GM21360 (cell line): ENCODE data around the gene HRCT1.
"Not testable (repeated sequence)": the region's sequence is repeated elsewhere in the genome, so short reads cannot be mapped to it uniquely, and the experiment has no call there.

ENCODE experiments used
- ATAC-seq: cut with Tn5 transposase; IDR thresholded peaks from one replicate; pipeline ENCODE4 v1.9.1; 2021; ENCODE audit warnings: mild to moderate bottlenecking, moderate library complexity; ENCODE audit not compliant: unreplicated experiment

The HRCT1 gene

GRCh38 chr9:35905912-35906679, at the start of gene HRCT1:
TSS of gene HRCT1 (plus strand) at chr9:35906202. CDS start at chr9:35906288, 86 bp downstream.
- no peak for ATAC-seq

- ATAC-seq = no peak
Observed at GRCh38 chr9:35856206-35856605, 49.8 kb upstream of the HRCT1 start.

DNA sequence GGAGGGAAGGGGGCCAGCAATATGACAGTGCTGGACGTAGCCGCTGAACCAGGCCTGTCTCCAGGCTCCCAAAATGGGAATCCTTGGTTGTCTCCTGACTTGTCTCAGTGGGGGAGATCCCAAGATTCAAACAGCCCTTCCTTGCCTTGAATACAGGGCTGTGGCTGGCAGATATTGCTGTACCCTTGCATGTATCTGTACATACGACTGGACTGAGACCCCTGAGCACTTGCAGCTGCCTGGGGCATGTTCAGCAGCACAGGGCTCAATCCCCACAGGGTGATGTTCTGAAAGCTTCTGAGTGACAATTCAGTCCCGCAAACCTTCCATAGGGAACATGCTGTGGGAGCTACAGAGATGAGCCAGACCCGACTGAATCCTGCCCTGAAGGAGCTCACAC, 49.1 kb upstream of the HRCT1 start:
- ATAC-seq = no peak

GRCh38 chr9:35858458-35858857, 47.5 kb upstream of the HRCT1 start:
- no peak for ATAC-seq

DNA sequence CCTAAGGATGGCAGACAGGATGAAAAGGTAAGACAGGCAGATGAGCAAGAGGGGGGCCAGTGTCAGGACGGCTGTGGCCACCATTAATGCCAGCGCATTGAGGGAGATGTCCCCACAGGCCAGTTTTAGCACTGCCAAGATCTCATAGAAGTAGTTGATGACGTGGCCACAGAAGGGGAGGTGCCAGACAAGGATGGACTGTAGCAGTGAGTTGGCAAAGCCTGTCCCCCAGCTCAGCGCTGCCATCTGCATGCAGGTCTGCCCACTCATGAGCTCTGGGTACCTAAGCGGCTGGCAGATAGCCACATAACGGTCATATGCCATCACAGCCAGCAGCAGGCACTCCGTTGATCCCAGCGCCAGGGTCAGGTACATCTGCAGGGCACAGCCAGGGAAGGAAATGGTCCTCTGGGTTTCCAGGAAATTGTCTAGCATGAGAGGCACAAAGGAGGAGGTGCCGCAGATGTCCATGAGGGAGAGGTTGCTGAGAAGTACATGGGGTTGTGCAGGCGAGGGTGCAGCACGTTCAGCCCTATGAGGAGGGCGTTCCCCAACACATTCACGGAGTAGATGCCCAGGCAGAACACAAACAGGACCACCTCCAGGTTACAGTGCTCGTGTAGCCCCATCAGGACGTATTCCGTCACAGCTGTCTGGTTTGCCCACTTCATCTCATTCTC, 46.6 kb upstream of the HRCT1 start:
- no peak for ATAC-seq

DNA sequence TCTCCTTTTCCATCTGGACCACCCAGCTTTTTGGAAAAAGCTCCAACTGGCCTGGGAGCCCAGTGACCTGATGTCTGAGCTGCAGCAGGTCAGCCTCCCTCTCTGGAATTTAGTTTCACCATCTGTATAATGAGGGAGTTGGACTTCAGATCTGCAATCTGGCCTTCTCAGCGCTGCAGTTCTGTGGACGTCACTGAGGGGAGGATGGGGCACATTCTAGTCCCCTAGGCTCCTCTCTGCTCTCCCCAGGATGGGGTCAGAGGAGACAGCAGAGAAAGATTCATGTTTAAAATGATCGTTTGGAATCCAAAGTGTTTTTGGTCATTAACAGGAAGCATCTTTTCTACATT, 46.0 kb upstream of the HRCT1 start:
- ATAC-seq = no peak

DNA sequence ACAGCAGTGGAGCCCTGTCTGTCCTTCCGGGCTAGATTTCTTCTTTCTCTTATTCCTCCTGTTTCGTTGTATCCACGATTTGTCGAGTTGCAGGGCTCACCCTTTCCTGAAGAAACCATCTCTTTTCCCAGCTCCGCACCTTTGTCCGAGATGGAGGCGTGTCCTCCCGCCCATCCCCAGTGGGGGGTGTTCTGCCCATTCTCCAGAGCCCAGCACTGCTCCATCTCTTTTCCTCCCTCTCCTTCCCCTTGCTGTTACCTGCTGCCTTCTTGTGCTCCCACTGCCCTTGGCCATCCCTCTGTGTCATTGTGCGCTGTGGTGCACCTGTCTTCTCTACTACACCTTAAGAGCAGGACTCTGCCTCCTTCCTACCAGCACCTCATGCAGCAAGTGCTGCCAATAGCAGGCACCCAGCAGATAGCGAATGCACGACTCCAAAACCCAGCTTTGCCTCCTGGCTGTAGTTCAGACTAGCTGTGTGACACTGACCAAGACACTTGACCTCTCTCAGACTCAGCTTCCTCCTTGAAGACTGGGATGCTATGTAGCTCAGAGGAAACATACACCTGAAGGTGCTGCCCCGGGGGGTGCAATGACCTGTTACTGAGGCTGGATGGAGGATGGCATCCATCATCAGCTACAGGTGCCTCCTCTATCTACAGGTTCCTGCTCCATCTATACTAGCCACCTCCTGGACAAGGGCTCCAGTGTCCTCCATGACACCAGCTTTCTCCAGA, 44.7 kb upstream of the HRCT1 start:
- ATAC-seq = no peak

- ATAC-seq = no peak
Observed at GRCh38 chr9:35862328-35862727, 43.7 kb upstream of the HRCT1 start.

GRCh38 chr9:35863583-35863982, 42.4 kb upstream of the HRCT1 start:
- no peak for ATAC-seq

GRCh38 chr9:35864695-35865255, 41.2 kb upstream of the HRCT1 start:
- no peak for ATAC-seq

DNA sequence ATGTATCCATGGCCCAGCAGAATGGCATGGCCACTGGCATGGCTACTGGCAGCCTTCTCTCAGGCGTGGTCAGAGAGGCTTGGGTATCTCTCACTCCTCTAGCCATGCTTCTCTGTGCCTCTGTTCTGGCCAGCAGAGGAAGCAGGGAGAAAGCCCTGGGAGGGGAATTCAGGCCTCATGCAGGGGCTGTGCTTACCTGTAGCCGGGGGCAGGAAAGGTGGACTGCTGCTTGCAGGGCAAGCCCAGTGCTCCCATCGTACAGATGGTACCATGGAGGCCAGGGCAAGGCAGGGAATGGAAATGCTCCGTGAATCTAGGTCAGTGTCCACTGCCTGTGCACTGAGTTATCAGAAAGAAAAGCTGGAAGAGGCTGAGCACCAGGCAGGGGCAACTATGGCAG, 38.5 kb upstream of the HRCT1 start:
- no peak for ATAC-seq

GRCh38 chr9:35868933-35869332, 37.1 kb upstream of the HRCT1 start:
- ATAC-seq = no peak

- ATAC-seq = no peak
Observed at GRCh38 chr9:35869621-35870216, 36.3 kb upstream of the HRCT1 start.

- no peak for ATAC-seq
Observed at GRCh38 chr9:35870351-35870923, 35.6 kb upstream of the HRCT1 start, which contains the start of gene OR13J1. TSS of gene OR13J1 (minus strand) at chr9:35870401. CDS start at chr9:35870401, 0 bp downstream.

GRCh38 chr9:35871545-35871944, 34.5 kb upstream of the HRCT1 start:
- ATAC-seq = no peak

DNA sequence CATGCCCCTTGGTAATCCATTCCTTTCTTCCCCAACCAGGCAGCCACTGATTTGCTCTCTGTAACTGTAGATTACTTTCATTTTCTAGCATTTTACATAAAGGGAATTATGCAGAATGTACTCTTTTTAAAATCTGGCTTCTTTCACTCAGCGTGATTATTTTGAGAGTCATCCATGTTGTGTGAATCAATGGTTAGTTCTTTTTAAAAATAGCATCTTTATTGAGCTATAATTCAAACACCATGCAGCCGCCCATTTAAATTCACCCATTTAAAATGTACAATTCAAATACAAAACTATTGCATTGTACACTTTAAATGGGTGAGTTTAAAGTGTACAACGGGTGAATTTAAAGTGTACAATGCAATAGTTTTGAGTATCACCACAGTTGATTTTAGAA, 33.5 kb upstream of the HRCT1 start:
- ATAC-seq = no peak

GRCh38 chr9:35882263-35882848, 23.6 kb upstream of the HRCT1 start:
- no peak for ATAC-seq

- no peak for ATAC-seq
Observed at GRCh38 chr9:35882996-35883395, 23.0 kb upstream of the HRCT1 start.

GRCh38 chr9:35884908-35885307, 21.1 kb upstream of the HRCT1 start:
- not testable (repeated sequence) for ATAC-seq

- no peak for ATAC-seq
Observed at GRCh38 chr9:35891646-35892045, 14.4 kb upstream of the HRCT1 start.
